DOHH2 (cell line): ENCODE data around the gene PTGER2.

Source experiments
- H3F3A ChIP-seq: fragments of 200-600 bp; sonication (generic), shearing (Covaris generic); 2 replicates; pipeline ENCODE4 v1.6.0; 2016; ENCODE audit warnings: antibody characterized with exemption, mild to moderate bottlenecking; ENCODE audit not compliant: control insufficient read depth, insufficient read depth
- H3K27ac ChIP-seq: fragments of 200-600 bp; sonication (generic); 2 replicates; pipeline ENCODE4 v1.5.1; 2014; ENCODE audit warnings: low read depth, mild to moderate bottlenecking, low read length, moderate library complexity
- H3K27me3 ChIP-seq: fragments of 200-600 bp; sonication (generic); 2 replicates; pipeline ENCODE4 v1.6.1; 2014; ENCODE audit warnings: mild to moderate bottlenecking, low read length, mixed read lengths; ENCODE audit not compliant: control insufficient read depth
- H3K36me3 ChIP-seq: fragments of 200-600 bp; sonication (generic); 2 replicates; pipeline ENCODE4 v1.6.1; 2014; ENCODE audit warnings: mild to moderate bottlenecking, low read length, moderate library complexity, mixed read lengths; ENCODE audit not compliant: control insufficient read depth
- H3K4me1 ChIP-seq: fragments of 200-600 bp; sonication (generic); 2 replicates; pipeline ENCODE4 v1.6.1; 2014; ENCODE audit warnings: mild to moderate bottlenecking, low read length, mixed read lengths; ENCODE audit not compliant: control insufficient read depth
- H3K4me2 ChIP-seq: fragments of 200-600 bp; sonication (generic); 2 replicates; pipeline ENCODE4 v1.6.0; 2014; ENCODE audit warnings: mild to moderate bottlenecking, low read length, moderate library complexity
- H3K4me3 ChIP-seq: fragments of 200-600 bp; sonication (generic); 2 replicates; pipeline ENCODE4 v1.5.1; 2014; ENCODE audit warnings: mild to moderate bottlenecking, low read length, mixed read lengths
- H3K79me2 ChIP-seq: fragments of 200-600 bp; sonication (generic); 2 replicates; pipeline ENCODE4 v1.6.1; 2014; ENCODE audit warnings: mild to moderate bottlenecking, low read length, mixed read lengths; ENCODE audit not compliant: control insufficient read depth
- H3K9me2 ChIP-seq: fragments of 200-600 bp; sonication (generic); replicated peaks from 2 replicates; pipeline ENCODE4 v1.6.1; 2014; ENCODE audit warnings: mild to moderate bottlenecking, low read length, mixed read lengths; ENCODE audit not compliant: control insufficient read depth
- H3K9me3 ChIP-seq: fragments of 200-600 bp; sonication (generic); 2 replicates; pipeline ENCODE4 v1.6.1; 2014; ENCODE audit warnings: antibody characterized with exemption, low read length, mixed read lengths; ENCODE audit not compliant: control insufficient read depth, insufficient read depth
- H4K20me1 ChIP-seq: fragments of 200-600 bp; sonication (generic); 2 replicates; pipeline ENCODE4 v1.6.0; 2014; ENCODE audit warnings: low read depth, mild to moderate bottlenecking, antibody characterized with exemption, low read length, moderate library complexity; ENCODE audit not compliant: control insufficient read depth, insufficient read depth
- CTCF ChIP-seq: fragments of 200-600 bp; sonication (generic); IDR thresholded peaks from one replicate; pipeline ENCODE4 v1.5.1; 2014; ENCODE audit warnings: antibody characterized with exemption, mild to moderate bottlenecking, low read depth, low read length; ENCODE audit not compliant: poor library complexity, severe bottlenecking
- EZH2phosphoT487 ChIP-seq: fragments of 200-600 bp; sonication (generic); IDR thresholded peaks from 2 replicates; pipeline ENCODE4 v1.6.1; 2017; ENCODE audit warnings: borderline replicate concordance, mild to moderate bottlenecking, antibody characterized with exemption, low read length, moderate library complexity, mixed read lengths

PTGER2 gene

GRCh38 chr14:52348279-52348678 lies 34.2 kb downstream of the PTGER2 start:
- TF ChIP-seq CTCF (no peak), EZH2phosphoT487 (no peak)
- H3K9me3 ChIP-seq = no peaks in the 10 kb centered on the region
- H3K79me2 ChIP-seq = no peaks in the 10 kb centered on the region
- no peak overlapping the region for H3K27ac ChIP-seq
- H3K9me2 ChIP-seq = no peaks in the 10 kb centered on the region
- peaks cover 13% of the 10 kb centered on the region for H3K27me3 ChIP-seq
- no peaks in the 10 kb centered on the region for H3K4me1 ChIP-seq
- no peaks in the 10 kb centered on the region for H3F3A ChIP-seq
- no peaks in the 10 kb centered on the region for H3K36me3 ChIP-seq
- no peak overlapping the region for H3K4me2 ChIP-seq
- H3K4me3 ChIP-seq = no peak overlapping the region
- no peaks in the 10 kb centered on the region for H4K20me1 ChIP-seq

- TF ChIP-seq CTCF = no peak
- no peak for TF ChIP-seq EZH2phosphoT487
- no peak overlapping the region for H3K27ac ChIP-seq
- no peaks in the 10 kb centered on the region for H3K9me3 ChIP-seq
- H3K4me3 ChIP-seq = no peak overlapping the region
- H3K27me3 ChIP-seq = peaks cover 13% of the 10 kb centered on the region
- H3K4me1 ChIP-seq = no peaks in the 10 kb centered on the region
- H3K4me2 ChIP-seq = no peak overlapping the region
- no peaks in the 10 kb centered on the region for H4K20me1 ChIP-seq
- H3K9me2 ChIP-seq = no peaks in the 10 kb centered on the region
- no peaks in the 10 kb centered on the region for H3F3A ChIP-seq
- no peaks in the 10 kb centered on the region for H3K36me3 ChIP-seq
- no peaks in the 10 kb centered on the region for H3K79me2 ChIP-seq
Measured at GRCh38 chr14:52348776-52349175, 34.7 kb downstream of the PTGER2 start.

GRCh38 chr14:52349731-52350130 lies 35.6 kb downstream of the PTGER2 start:
- Histone ChIP-seq H3K79me2 (no peaks in the 10 kb centered on the region), H3K9me3 (no peaks in the 10 kb centered on the region), H4K20me1 (no peaks in the 10 kb centered on the region), H3F3A (no peaks in the 10 kb centered on the region), H3K36me3 (no peaks in the 10 kb centered on the region), H3K27ac (no peak overlapping the region), H3K27me3 (peaks cover 13% of the 10 kb centered on the region), H3K4me3 (no peak overlapping the region), H3K9me2 (no peaks in the 10 kb centered on the region), H3K4me2 (no peak overlapping the region), H3K4me1 (no peaks in the 10 kb centered on the region)
- TF ChIP-seq EZH2phosphoT487 (no peak), CTCF (no peak)

GRCh38 chr14:52350445-52350844 lies 36.3 kb downstream of the PTGER2 start:
- Histone ChIP-seq H3F3A (no peaks in the 10 kb centered on the region), H3K4me2 (no peak overlapping the region), H4K20me1 (no peaks in the 10 kb centered on the region), H3K4me1 (no peaks in the 10 kb centered on the region), H3K36me3 (no peaks in the 10 kb centered on the region), H3K9me3 (no peaks in the 10 kb centered on the region), H3K9me2 (no peaks in the 10 kb centered on the region), H3K4me3 (no peak overlapping the region), H3K27me3 (peaks cover 18% of the 10 kb centered on the region), H3K79me2 (no peaks in the 10 kb centered on the region), H3K27ac (no peak overlapping the region)
- TF ChIP-seq CTCF (no peak), EZH2phosphoT487 (no peak)
